Hepatocyte (in vitro differentiated cells): Measurements from ENCODE around the gene SERPINB3.

ENCODE experiments used
- CTCF ChIP-seq: fragments of 200-600 bp; sonication (generic); IDR thresholded peaks from 2 replicates; pipeline ENCODE4 v1.5.1; 2016; ENCODE audit warnings: antibody characterized with exemption, mild to moderate bottlenecking; ENCODE audit not compliant: poor library complexity
- EZH2phosphoT487 ChIP-seq: fragments of 200-600 bp; sonication (generic); IDR thresholded peaks from one replicate; pipeline ENCODE4 v1.6.1; 2018; ENCODE audit warnings: antibody characterized with exemption, mild to moderate bottlenecking, low read depth, moderate library complexity; ENCODE audit not compliant: unreplicated experiment, severe bottlenecking

DNA sequence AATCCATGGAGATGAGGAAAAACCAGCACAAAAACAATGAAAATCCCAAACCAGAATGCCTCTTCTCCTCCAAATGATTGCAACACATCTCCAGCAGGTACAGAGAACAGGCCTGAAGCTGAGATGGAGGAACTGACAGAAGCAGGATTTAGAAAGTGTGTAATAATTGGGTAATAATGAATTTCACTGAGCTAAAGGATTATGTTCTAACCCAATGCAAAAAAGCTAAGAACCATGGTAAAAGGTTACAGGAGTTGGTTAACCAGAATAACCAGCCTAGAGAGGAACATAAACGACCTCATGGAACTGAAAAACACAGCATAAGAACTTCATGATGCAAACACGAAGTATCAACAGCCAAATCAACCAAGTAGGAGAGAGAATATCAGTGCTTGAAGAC is 27.4 kb upstream of the SERPINB3 start:
- TF ChIP-seq CTCF (no peak), EZH2phosphoT487 (no peak)
